ENCODE results near the gene ERBB2. TPM values are rescaled to one million over a fixed set of nuclear protein-coding genes. Genes with fewer than 3 reads are reported as not detected.

ERBB2 gene
- total RNA-seq, 2 donors from 2014 or later: 110 to 133 TPM

DNA sequence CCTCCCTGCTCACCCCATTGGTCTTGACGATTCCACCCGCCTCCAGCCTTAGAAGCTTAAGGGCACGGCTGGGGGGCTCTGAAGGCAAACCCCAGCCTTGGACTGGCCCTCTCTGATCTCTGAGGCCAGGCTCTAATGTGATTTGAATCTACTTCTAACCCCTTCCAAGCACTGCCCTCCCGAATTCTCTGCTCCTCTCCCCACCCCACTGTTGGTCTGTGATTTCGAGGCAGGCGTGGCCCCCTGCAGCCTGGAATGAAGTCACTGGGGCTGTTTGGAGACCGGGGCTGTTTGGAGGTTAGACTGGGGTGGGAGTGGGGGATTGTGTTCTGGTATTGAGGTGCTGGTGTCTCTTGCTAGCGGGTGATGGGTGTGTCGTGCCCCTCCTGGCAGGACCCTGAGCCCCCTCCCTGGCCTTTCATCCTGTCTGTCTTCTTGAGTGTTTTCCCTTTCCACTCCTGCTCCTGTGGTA, 40.1 kb downstream of the ERBB2 start:
- peaks cover 20% of the 10 kb centered on the region for H3K36me3 Mint-ChIP-seq (ENCODE audit: low read depth)
- peaks cover 28% of the 10 kb centered on the region for H3K4me1 Mint-ChIP-seq
- peak overlapping the region; percentile 98 for H3K27ac Mint-ChIP-seq
- DNase-seq: peak; percentile 91
- Histone ChIP-seq H3K4me3 (ENCODE audit: low read length) (peak overlapping the region; percentile 87), H3K27ac (ENCODE audit: low read depth, low read length) (no peak overlapping the region), H3K9me3 (ENCODE audit: control insufficient read depth, low read length) (no peaks in the 10 kb centered on the region), H3K27me3 (ENCODE audit: control insufficient read depth, insufficient read depth, low read length, poor library complexity, severe bottlenecking) (no peaks in the 10 kb centered on the region), H3K36me3 (ENCODE audit: control insufficient read depth, insufficient read depth, low read length) (peaks cover 11% of the 10 kb centered on the region), H3K4me1 (ENCODE audit: control insufficient read depth, insufficient read depth, low read length) (peaks cover 5% of the 10 kb centered on the region), H3K9ac (ENCODE audit: extremely low read depth, low read length, poor library complexity, severe bottlenecking) (peak overlapping the region; percentile 32)
- TF ChIP-seq, protein P1, sequence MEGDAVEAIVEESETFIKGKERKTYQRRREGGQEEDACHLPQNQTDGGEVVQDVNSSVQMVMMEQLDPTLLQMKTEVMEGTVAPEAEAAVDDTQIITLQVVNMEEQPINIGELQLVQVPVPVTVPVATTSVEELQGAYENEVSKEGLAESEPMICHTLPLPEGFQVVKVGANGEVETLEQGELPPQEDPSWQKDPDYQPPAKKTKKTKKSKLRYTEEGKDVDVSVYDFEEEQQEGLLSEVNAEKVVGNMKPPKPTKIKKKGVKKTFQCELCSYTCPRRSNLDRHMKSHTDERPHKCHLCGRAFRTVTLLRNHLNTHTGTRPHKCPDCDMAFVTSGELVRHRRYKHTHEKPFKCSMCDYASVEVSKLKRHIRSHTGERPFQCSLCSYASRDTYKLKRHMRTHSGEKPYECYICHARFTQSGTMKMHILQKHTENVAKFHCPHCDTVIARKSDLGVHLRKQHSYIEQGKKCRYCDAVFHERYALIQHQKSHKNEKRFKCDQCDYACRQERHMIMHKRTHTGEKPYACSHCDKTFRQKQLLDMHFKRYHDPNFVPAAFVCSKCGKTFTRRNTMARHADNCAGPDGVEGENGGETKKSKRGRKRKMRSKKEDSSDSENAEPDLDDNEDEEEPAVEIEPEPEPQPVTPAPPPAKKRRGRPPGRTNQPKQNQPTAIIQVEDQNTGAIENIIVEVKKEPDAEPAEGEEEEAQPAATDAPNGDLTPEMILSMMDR (conservative IDR thresholded peaks at IDR 0.05): no peak
- no peaks in the 10 kb centered on the region for H3K9me3 Mint-ChIP-seq
- H3K4me3 Mint-ChIP-seq: peak overlapping the region; percentile 88
- 17 to 27% methylated on average over 1 to 9 of the region's 9 CpGs for WGBS, 2 experiments (ENCODE audit: insufficient coverage in 1 of 2, insufficient read length in 1 of 2)
- H3K27me3 Mint-ChIP-seq (ENCODE audit: insufficient read depth): no peaks in the 10 kb centered on the region

DNA sequence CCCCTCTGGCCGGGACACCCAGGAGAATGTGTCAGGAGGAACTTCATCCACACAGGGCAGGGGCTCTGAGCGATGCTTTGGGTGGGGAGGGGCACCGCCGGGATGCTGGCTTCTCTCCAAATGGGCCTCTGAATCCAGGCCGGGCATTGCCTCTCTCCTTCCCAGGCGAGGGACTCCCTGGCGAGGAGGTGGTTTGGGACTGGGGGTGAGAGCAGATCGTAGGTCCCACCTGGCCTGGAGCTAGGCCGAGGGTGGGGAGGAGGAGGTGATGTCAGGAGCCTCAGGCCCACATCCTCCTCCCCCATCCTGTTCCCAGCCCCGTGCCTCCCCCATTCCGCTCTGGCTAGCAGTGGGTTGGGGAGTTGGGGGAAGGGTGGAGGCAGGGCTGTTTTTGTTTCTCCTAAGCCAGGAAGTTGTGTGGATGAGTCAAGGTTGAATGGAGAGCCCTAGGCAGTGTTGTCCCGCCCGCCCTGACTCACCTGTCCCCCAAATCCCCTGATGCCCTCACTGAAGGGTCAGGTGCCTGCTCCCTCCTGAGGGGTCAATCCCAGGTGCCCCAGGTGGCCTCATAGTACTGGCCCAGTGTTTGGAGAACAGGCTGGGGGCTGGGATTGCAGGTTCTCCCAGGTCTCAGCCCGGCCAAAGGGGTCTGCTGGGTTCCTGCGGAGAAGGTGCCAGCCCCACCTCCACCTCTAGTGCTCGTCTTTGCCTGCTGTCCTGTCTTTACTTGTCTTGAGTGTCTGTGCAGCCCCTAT, 40.7 kb downstream of the ERBB2 start:
- TF ChIP-seq, protein P1 (conservative IDR thresholded peaks at IDR 0.05): no peak
- Mint-ChIP-seq H3K36me3 (ENCODE audit: low read depth) (peaks cover 25% of the 10 kb centered on the region), H3K27me3 (ENCODE audit: insufficient read depth) (no peaks in the 10 kb centered on the region), H3K9me3 (no peaks in the 10 kb centered on the region), H3K4me1 (peaks cover 28% of the 10 kb centered on the region), H3K4me3 (peak overlapping the region; percentile 88), H3K27ac (peak overlapping the region; percentile 98)
- peak overlapping the region; percentile 87 for H3K4me3 ChIP-seq (ENCODE audit: low read length)
- peak; percentile 97 for DNase-seq
- H3K9me3 ChIP-seq (ENCODE audit: control insufficient read depth, low read length): no peaks in the 10 kb centered on the region
- WGBS, 2 experiments (ENCODE audit: insufficient coverage in 1 of 2, insufficient read length in 1 of 2): 35 to 80% methylated on average over 2 to 11 of the region's 16 CpGs
- H3K36me3 ChIP-seq (ENCODE audit: control insufficient read depth, insufficient read depth, low read length): peaks cover 11% of the 10 kb centered on the region
- peak overlapping the region; percentile 32 for H3K9ac ChIP-seq (ENCODE audit: extremely low read depth, low read length, poor library complexity, severe bottlenecking)
- no peak overlapping the region for H3K27ac ChIP-seq (ENCODE audit: low read depth, low read length)
- H3K4me1 ChIP-seq (ENCODE audit: control insufficient read depth, insufficient read depth, low read length): peaks cover 5% of the 10 kb centered on the region
- H3K27me3 ChIP-seq (ENCODE audit: control insufficient read depth, insufficient read depth, low read length, poor library complexity, severe bottlenecking): no peaks in the 10 kb centered on the region

DNA sequence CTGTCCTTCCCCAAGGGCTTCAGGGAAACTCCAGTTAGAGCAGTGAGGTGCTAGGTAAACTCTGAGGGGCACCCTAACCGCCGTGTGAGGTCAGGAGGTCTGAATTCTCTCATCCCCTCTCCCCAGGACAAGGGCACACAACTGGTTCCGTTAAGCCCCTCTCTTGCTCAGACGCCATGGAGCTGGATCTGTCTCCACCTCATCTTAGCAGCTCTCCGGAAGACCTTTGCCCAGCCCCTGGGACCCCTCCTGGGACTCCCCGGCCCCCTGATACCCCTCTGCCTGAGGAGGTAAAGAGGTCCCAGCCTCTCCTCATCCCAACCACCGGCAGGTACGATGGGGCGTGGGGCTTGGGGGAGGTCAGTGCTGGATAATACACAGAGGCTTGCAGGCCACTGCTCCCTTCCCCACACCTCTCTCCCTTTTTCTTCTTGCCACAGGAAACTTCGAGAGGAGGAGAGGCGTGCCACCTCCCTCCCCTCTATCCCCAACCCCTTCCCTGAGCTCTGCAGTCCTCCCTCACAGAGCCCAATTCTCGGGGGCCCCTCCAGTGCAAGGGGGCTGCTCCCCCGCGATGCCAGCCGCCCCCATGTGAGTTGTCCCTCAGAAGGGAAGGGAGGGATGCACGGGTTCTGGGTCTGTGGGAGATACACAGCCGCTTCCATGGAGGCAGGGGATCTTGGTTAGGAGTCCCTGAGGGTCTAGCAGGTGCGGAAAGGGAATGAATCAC, 42.4 kb downstream of the ERBB2 start:
- Histone ChIP-seq H3K27ac (ENCODE audit: low read depth, low read length) (no peak overlapping the region), H3K27me3 (ENCODE audit: control insufficient read depth, insufficient read depth, low read length, poor library complexity, severe bottlenecking) (no peaks in the 10 kb centered on the region), H3K9ac (ENCODE audit: extremely low read depth, low read length, poor library complexity, severe bottlenecking) (no peak overlapping the region), H3K4me1 (ENCODE audit: control insufficient read depth, insufficient read depth, low read length) (peaks cover 5% of the 10 kb centered on the region), H3K36me3 (ENCODE audit: control insufficient read depth, insufficient read depth, low read length) (peaks cover 13% of the 10 kb centered on the region), H3K4me3 (ENCODE audit: low read length) (no peak overlapping the region), H3K9me3 (ENCODE audit: control insufficient read depth, low read length) (no peaks in the 10 kb centered on the region)
- no peak for DNase-seq
- H3K9me3 Mint-ChIP-seq: no peaks in the 10 kb centered on the region
- peaks cover 19% of the 10 kb centered on the region for H3K4me1 Mint-ChIP-seq
- TF ChIP-seq, protein P1 (conservative IDR thresholded peaks at IDR 0.05): no peak
- no peak overlapping the region for H3K27ac Mint-ChIP-seq
- no peak overlapping the region for H3K4me3 Mint-ChIP-seq
- peaks cover 36% of the 10 kb centered on the region for H3K36me3 Mint-ChIP-seq (ENCODE audit: low read depth)
- WGBS, 2 experiments (ENCODE audit: insufficient coverage in 1 of 2, insufficient read length in 1 of 2): 87 to 93% methylated on average over 6 to 18 of the region's 18 CpGs
- H3K27me3 Mint-ChIP-seq (ENCODE audit: insufficient read depth): no peaks in the 10 kb centered on the region
